Daoy (cell line): Measurements from ENCODE around the gene TENT4A. TPM values are rescaled to one million over a fixed set of nuclear protein-coding genes. Genes with fewer than 3 reads are reported as not detected.
"Not testable (repeated sequence)": the region's sequence is repeated elsewhere in the genome, so short reads cannot be mapped to it uniquely, and the experiment has no call there.

ENCODE experiments used
- DNase-seq: peaks from one replicate; pipeline ENCODE4 v3.0.0-alpha.2; 2015; ENCODE audit warnings: low read depth
- total RNA-seq: library from RNA; depleted of rRNA; stranded (reverse); fragments of >200 nt; shearing (Covaris generic); gene quantifications from 2 replicates; pipeline ENCODE4 v1.2.3, GENCODE V29; 2014; rRNA removed

Gene TENT4A
- total RNA-seq, result 4.2 and 5.4 TPM in 2 replicates

- DNase-seq, result no peak
Measured at GRCh38 chr5:6713274-6714225, at the start of gene TENT4A. Gene TENT4A, plus strand, starts transcription at chr5:6713432. Its CDS starts 552 bp downstream, at chr5:6713984.

GRCh38 chr5:6666762-6667161, 46.5 kb upstream of the TENT4A start:
- DNase-seq, result no peak

- DNase-seq, result no peak
Measured at GRCh38 chr5:6667648-6668047, 45.6 kb upstream of the TENT4A start.

- not testable (repeated sequence) for DNase-seq
Measured at GRCh38 chr5:6668717-6669116, 44.5 kb upstream of the TENT4A start.

GRCh38 chr5:6673031-6673430, 40.2 kb upstream of the TENT4A start:
- no peak for DNase-seq

- no peak for DNase-seq
Measured at GRCh38 chr5:6673963-6674362, 39.3 kb upstream of the TENT4A start.

- no peak for DNase-seq
Measured at GRCh38 chr5:6674421-6674820, 38.8 kb upstream of the TENT4A start.

GRCh38 chr5:6674886-6675285, 38.3 kb upstream of the TENT4A start:
- DNase-seq, result no peak

DNA sequence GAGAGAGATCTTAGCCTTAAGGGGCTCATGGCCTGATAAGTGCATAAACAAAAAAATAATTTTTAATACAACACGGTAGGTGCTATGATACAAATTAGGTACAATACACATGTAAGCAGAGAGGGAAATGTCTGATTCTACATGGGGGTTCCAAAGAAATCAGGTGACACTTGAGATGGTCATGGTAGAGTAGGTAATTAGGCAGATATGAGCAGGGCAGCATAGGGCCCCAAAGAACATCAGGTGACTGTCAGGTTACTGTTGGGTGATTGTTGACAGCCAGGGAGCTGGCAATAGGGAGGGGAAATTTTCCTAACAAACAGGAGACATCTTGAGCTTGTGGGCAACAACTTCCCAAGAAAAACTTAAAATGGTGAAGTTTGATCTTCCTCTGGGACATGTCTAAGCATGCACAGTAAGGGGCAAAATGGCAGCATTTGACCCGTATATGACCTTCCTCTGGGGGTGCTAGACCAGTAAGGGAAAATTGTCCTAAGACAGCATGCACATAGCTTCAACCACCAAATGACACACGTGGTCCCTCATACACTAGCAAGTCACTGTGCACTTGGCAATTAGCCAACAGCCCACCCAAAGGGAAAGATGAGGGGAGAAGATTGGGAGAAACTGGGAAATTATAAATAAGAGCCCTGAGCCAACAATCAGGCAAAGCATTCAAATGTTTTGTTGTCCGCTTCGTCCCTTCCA, 37.3 kb upstream of the TENT4A start:
- DNase-seq, result no peak

DNA sequence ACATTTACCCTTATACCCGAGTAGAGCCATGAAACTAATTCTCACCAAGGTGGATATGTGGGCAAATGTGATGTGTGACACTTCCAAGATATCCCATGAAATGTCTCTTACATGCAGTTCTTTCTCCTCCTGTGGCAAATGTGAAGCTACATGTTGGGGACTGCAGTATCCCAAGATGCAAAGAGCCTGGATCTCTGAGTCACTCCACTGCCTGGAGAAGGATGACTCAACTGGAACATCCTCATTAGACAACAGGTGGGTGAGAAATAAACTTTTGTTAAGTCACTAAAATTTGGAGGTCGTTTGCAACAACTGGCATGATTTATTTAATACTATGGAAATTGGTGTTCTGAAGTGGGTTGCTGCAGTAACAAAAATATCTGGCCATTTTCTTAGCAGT, 36.5 kb upstream of the TENT4A start:
- DNase-seq, result peak; percentile 18

DNA sequence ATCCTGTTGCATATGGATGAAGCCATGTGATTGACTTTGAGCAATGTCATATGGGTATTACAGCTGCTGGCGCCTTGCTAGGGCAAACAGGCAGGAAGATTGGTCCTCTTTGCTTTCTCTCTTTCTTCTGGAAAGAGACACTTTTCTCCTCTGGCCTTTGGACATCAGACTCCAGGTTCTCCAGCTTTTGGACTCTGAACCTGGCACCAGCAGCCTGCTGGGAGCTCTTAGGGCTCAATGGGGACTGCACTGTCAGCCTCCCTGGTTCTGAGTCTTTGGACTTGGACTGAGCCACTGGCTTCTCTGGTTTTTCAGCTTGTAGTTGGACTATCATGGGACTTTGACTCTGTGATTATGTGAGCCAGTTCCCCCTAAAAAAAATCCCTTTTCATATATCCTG, 34.8 kb upstream of the TENT4A start:
- no peak for DNase-seq

- no peak for DNase-seq
Measured at GRCh38 chr5:6680922-6681321, 32.3 kb upstream of the TENT4A start.

DNA sequence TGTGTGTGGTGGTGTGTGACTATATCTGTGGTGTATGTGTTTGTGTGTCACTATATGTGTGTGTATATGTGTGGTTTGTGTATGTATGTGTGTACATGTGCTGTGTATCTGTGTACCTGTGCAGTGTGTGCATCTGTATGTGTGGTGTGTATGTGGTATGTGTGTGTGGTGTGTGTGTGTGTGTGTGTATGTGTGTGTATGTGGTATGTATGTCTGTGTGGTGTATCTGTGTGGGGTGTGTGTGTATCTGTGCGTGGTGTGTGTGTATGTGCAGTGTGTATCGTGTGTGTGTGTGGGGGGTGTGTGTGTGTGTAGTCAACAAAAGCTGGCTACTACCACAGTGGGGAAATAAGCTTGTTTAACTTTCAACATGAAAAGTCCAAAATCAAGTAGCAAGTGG, 31.6 kb upstream of the TENT4A start:
- DNase-seq, result no peak

GRCh38 chr5:6682239-6682638, 31.0 kb upstream of the TENT4A start:
- DNase-seq, result no peak

- DNase-seq, result no peak
Measured at GRCh38 chr5:6683241-6683640, 30.0 kb upstream of the TENT4A start.

- no peak for DNase-seq
Measured at GRCh38 chr5:6684075-6684474, 29.2 kb upstream of the TENT4A start.

- DNase-seq, result no peak
Measured at GRCh38 chr5:6686501-6686900, 26.7 kb upstream of the TENT4A start.

- DNase-seq, result no peak
Measured at GRCh38 chr5:6686915-6687409, 26.3 kb upstream of the TENT4A start.

GRCh38 chr5:6687505-6687904, 25.7 kb upstream of the TENT4A start:
- no peak for DNase-seq

DNA sequence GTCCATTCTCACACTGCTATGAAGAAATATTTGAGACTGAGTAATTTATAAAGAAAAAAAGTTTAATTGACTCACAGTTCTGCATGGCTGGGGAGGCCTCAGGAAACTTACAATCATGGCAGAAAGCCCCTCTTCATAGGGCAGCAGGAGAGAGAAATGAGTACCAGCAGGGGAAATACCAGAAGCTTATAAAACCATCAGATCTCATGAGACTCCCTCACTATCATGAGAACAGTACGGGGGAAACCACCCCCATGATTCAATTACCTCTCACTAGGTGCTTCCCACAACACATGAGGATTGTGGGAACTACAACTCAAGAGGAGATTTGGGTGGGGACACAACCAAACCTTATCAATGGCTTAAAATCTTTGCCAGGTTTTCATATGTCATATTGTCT, 20.3 kb upstream of the TENT4A start:
- DNase-seq, result no peak

DNA sequence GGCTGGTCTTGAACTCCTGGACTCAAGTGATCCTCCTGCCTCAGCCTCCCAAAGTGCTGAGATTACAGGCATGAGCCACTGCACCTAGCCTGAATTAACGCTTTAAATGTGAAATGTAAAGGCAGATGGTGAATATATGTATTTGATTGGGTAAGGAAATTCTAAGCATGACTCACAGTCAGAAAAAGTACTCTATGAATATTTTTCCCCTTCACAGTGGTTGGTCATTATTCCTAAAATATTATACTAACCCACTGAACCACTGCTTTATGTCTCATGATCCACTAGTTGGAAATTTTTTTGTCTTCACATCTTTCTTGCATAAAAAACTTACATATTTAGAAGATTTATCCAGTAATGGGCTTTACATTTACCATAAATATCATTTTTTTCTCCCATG, 14.5 kb upstream of the TENT4A start:
- no peak for DNase-seq

DNA sequence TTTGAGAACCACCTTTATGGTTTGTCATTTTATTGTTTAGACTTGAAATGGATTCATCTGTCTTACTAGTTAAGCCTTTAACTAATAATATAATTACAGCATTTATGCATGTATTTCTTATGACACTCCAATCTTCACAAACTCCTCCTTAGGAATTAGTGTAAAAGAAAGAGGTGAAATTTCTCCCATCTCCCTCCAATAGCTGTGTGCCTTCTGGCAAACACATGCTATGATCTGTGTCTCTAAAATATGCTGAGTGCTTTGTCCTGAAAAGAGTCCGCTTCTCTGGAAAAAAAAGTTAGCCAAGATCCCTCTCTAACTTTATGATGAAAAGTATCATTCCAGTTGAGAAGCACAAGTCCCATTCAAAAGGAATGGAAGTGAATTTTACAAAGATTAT, 13.9 kb upstream of the TENT4A start:
- DNase-seq, result no peak
